Brain microvascular endothelial cell (primary cell): ENCODE results near the gene OR5B17.
"Not testable (repeated sequence)": the region's sequence is repeated elsewhere in the genome, so short reads cannot be mapped to it uniquely, and the experiment has no call there.

ENCODE experiments used
- DNase-seq: peaks from one replicate; pipeline ENCODE4 v3.0.0-alpha.2; 2020
- H3K27ac ChIP-seq: fragments of 250-450 bp; sonication (Bioruptor Pico); 2 replicates; pipeline ENCODE4 v1.5.1; 2020; ENCODE audit warnings: mild to moderate bottlenecking, moderate library complexity
- H3K27me3 ChIP-seq: fragments of 250-450 bp; sonication (Bioruptor Pico); replicated peaks from 2 replicates; pipeline ENCODE4 v1.5.1; 2020; ENCODE audit warnings: mild to moderate bottlenecking
- H3K36me3 ChIP-seq: fragments of 250-450 bp; sonication (Bioruptor Pico); replicated peaks from 2 replicates; pipeline ENCODE4 v1.5.1; 2020; ENCODE audit warnings: mild to moderate bottlenecking
- H3K4me3 ChIP-seq: 2 replicates; pipeline ENCODE4 v1.5.1; 2011; ENCODE audit warnings: low read depth, mild to moderate bottlenecking, control low read depth, low read length, moderate library complexity
- in situ Hi-C: cut with HindIII; loops from 2 replicates; pipeline ENCODE4 v1.10.0; 2017; ENCODE audit warnings: low sequenced_read_pairs, low pct_ligation_motif_present
- TF ChIP-seq, protein P1 (sequence below): IDR thresholded peaks from 2 replicates; pipeline ENCODE4 v1.5.1; 2011; ENCODE audit warnings: low read depth, mild to moderate bottlenecking, moderate library complexity, low read length, control low read depth, inconsistent platforms; ENCODE audit errors: missing control alignments

Gene OR5B17

DNA sequence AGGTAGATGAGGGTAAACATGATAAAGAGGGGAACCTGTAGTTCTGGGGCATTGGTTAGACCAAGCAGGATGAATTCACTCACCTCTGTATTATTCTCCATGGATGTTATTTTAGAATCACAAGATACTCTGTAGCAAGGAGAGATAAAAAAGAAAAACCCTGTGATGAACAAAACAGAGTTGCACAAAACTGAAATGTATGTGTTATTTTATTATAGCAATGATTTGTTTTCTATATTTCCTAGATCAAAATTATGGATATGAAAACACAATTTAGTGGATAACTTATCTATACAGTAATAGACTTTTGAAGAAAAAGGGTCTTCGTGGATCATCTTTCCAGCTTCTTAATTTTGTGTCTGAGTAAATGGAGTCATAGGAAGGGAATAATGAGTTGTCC, at the start of gene OR5B17:
Gene OR5B17, minus strand, starts transcription at position 101 of the 400 bp plus-strand sequence. Its CDS starts 0 bp downstream, at position 101.
- Histone ChIP-seq H3K27me3 (no peaks in the 10 kb centered on the region), H3K36me3 (no peaks in the 10 kb centered on the region), H3K4me3 (no peak within 1 kb of the TSS), H3K27ac (no peak within 1 kb of the TSS)
- TF ChIP-seq, protein P1, sequence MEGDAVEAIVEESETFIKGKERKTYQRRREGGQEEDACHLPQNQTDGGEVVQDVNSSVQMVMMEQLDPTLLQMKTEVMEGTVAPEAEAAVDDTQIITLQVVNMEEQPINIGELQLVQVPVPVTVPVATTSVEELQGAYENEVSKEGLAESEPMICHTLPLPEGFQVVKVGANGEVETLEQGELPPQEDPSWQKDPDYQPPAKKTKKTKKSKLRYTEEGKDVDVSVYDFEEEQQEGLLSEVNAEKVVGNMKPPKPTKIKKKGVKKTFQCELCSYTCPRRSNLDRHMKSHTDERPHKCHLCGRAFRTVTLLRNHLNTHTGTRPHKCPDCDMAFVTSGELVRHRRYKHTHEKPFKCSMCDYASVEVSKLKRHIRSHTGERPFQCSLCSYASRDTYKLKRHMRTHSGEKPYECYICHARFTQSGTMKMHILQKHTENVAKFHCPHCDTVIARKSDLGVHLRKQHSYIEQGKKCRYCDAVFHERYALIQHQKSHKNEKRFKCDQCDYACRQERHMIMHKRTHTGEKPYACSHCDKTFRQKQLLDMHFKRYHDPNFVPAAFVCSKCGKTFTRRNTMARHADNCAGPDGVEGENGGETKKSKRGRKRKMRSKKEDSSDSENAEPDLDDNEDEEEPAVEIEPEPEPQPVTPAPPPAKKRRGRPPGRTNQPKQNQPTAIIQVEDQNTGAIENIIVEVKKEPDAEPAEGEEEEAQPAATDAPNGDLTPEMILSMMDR = no peak
- no peak for DNase-seq
- in situ Hi-C loops = no loop called here

DNA sequence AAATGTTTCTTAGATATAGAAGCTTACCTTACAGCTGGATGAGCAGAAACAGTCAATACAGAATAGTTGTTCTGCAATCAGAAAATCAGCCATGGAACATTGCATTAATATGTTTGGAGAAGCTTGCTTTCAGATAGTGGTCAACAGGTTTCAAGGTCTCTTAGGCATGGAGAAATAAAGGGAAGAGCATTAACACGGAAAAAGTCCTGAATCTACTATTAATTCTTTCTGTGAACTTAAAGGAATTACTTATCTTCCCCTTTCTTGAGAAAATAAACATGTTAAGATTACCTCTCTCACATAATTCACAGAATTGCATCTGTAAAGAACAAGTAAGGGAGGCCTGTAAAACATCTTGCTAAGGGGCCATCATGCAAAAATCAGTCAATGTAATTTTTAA, 47.9 kb upstream of the OR5B17 start, which contains the start of gene OR5B3:
Gene OR5B3, minus strand, starts transcription at position 101 of the 400 bp plus-strand sequence. CDS start 3,465 bp downstream, outside the sequence.
- DNase-seq = no peak
- H3K27ac ChIP-seq = no peak within 1 kb of the TSS
- no peaks in the 10 kb centered on the region for H3K27me3 ChIP-seq
- in situ Hi-C loops = no loop called here
- no peak within 1 kb of the TSS for H3K4me3 ChIP-seq
- H3K36me3 ChIP-seq = no peaks in the 10 kb centered on the region
- TF ChIP-seq, protein P1 = no peak

DNA sequence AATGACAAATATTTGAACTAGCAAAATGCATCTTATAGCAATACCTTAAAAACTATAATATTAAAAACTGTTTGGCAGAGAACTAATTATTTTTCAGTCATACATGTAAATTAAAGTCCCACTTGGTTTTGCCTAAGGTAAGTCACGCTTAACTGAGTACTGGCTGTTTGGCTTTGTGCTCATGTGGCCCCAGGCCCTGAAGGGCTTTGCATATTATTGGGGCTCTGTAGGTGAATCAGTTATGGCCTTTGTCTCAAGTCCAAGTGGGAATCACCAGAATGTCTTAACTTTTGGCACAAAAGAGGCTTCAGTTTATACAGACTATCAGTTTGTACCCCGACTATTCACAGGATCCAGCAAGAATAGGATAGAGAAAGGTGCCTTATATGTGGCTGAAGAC, 40.8 kb upstream of the OR5B17 start:
- H3K27ac ChIP-seq, H3K36me3 ChIP-seq, DNase-seq, H3K27me3 ChIP-seq, in situ Hi-C loops, H3K4me3 ChIP-seq: not testable (repeated sequence)

DNA sequence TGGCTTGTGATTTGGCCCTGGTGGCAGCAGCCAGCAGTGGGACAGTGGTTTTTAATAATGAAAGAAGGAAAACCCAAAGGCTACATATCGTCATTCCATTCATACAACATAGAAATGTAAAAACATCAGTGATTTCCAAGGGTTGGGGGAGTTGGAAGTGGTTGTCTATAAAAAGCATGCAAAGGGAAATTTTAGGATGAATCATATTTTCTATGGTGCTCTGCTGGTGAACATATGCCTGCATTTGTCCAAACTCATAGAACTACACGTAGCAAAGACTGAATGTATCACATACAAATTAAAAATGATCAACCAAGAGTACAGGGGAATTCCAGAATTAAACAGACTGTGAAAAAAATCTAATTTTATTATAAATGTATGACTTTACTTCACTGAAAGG, 36.7 kb upstream of the OR5B17 start:
- Histone ChIP-seq H3K27me3 (no peaks in the 10 kb centered on the region), H3K4me3 (no peak overlapping the region), H3K36me3 (no peaks in the 10 kb centered on the region), H3K27ac (peak overlapping the region; percentile 19)
- TF ChIP-seq, protein P1 = no peak
- in situ Hi-C loops = no loop called here
- DNase-seq = peak; percentile 11

DNA sequence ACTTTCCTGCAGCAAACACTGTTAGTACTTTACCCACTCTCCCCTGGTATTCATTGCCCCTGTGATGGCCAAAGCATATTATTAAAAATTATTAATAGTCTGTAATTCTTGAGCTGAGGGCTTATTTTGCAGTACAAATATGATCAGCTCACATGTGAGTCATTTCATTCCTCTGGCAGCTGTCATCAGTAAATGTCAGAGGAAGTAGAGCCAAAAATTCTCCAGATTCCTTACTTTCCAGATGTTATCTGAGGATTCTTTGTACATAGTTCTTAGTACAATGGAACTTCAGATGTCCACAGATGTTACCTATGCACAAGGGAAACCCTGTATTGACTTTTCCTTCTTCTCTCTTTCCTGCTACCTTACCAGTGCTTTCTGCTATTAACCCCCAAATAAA, 35.3 kb upstream of the OR5B17 start:
- H3K27ac ChIP-seq = peak overlapping the region; percentile 65
- H3K27me3 ChIP-seq = no peaks in the 10 kb centered on the region
- TF ChIP-seq, protein P1 = no peak
- no peak overlapping the region for H3K4me3 ChIP-seq
- H3K36me3 ChIP-seq = no peaks in the 10 kb centered on the region
- peak; percentile 70 for DNase-seq
- in situ Hi-C loops = no loop called here

DNA sequence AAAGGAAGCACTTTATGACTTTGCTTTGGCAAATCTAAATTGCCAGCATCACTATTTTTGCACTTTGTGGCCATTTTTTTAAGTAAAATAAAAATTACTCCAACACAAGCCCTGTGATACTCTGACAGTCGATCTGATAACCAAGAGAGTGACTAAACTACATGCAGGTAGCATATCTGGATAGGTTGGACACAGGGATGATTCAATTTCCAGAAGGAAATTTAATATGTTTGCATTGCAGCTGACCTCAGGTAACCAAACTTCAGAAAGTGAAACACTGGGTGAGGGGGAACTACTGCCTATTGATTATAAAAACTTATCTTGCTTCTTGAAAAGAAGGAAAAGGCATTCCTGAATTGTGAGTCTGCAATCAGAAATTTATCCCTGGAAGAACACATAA, 33.9 kb upstream of the OR5B17 start:
- in situ Hi-C loops = no loop called here
- Histone ChIP-seq H3K36me3 (no peaks in the 10 kb centered on the region), H3K4me3 (no peak overlapping the region), H3K27me3 (no peaks in the 10 kb centered on the region), H3K27ac (no peak overlapping the region)
- TF ChIP-seq, protein P1 = no peak
- DNase-seq = no peak
